A673 (cell line): ENCODE data around the gene PIGQ. TPM values are rescaled to one million over a fixed set of nuclear protein-coding genes. Genes with fewer than 3 reads are reported as not detected.
A peak's percentile ranks its signal among the peaks of the same experiment; 100 is the strongest.

Source experiments
- BruUV-seq: library from RNA; stranded (reverse); fragments of 400-500 nt; replicated peaks from 2 replicates; lab custom pipeline; 2021; lab: Mats Ljungman, UMichigan
- CTCF ChIA-PET: fragments of 300-600 bp; sonication (Branson Sonifier 250); formaldehyde crosslinking; loops from one replicate; lab custom pipeline; 2022; ENCODE audit warnings: antibody characterized with exemption; lab: Charles Lee
- POLR2A ChIA-PET: fragments of 300-600 bp; sonication (Branson Sonifier 250); formaldehyde crosslinking; loops from one replicate; lab custom pipeline; 2022; ENCODE audit warnings: antibody characterized with exemption; ENCODE audit not compliant: low non-redundant PET; lab: Charles Lee
- DNase-seq: peaks from one replicate; pipeline ENCODE4 v3.0.0-alpha.2; 2015; ENCODE audit warnings: low spot score
- H3K27ac ChIP-seq: fragments of 200-600 bp; sonication (generic); 2 replicates; pipeline ENCODE4 v1.5.1; 2016; ENCODE audit warnings: mixed run types, low read depth, mild to moderate bottlenecking, mixed read lengths, antibody characterized with exemption, low read length; ENCODE audit not compliant: poor library complexity, severe bottlenecking
- H3K27me3 ChIP-seq: fragments of 200-600 bp; sonication (generic); replicated peaks from 2 replicates; pipeline ENCODE4 v1.6.1; 2017; ENCODE audit warnings: mixed run types, low read depth, mild to moderate bottlenecking, mixed read lengths, antibody characterized with exemption, low read length; ENCODE audit not compliant: insufficient read depth, poor library complexity
- H3K36me3 ChIP-seq: fragments of 200-600 bp; sonication (generic); 2 replicates; pipeline ENCODE4 v1.6.1; 2016; ENCODE audit warnings: mixed run types, mild to moderate bottlenecking, mixed read lengths, antibody characterized with exemption, low read length; ENCODE audit not compliant: insufficient read depth, poor library complexity, severe bottlenecking
- H3K4me1 ChIP-seq: fragments of 200-600 bp; sonication (generic); 2 replicates; pipeline ENCODE4 v1.6.1; 2017; ENCODE audit warnings: mixed run types, mild to moderate bottlenecking, mixed read lengths, antibody characterized with exemption, low read length; ENCODE audit not compliant: insufficient read depth, poor library complexity, severe bottlenecking
- H3K4me3 ChIP-seq: fragments of 200-600 bp; sonication (generic); 2 replicates; pipeline ENCODE4 v1.5.1; 2016; ENCODE audit warnings: low read depth, mixed run types, mild to moderate bottlenecking, mixed read lengths, low read length; ENCODE audit not compliant: poor library complexity, severe bottlenecking
- H3K9me3 ChIP-seq: fragments of 200-600 bp; sonication (generic); 2 replicates; pipeline ENCODE4 v1.6.1; 2016; ENCODE audit warnings: mixed run types, low read depth, mild to moderate bottlenecking, mixed read lengths, antibody characterized with exemption, low read length; ENCODE audit not compliant: poor library complexity, severe bottlenecking
- EZH2 ChIP-seq: fragments of 200-600 bp; sonication (generic); IDR thresholded peaks from 2 replicates; pipeline ENCODE4 v1.6.1; 2017; ENCODE audit warnings: borderline replicate concordance, low read depth, mild to moderate bottlenecking, mixed read lengths, antibody characterized with exemption, low read length; ENCODE audit not compliant: poor library complexity, severe bottlenecking
- intact Hi-C: fragments of 100-400 bp; cut with micrococcal nuclease; formaldehyde crosslinking; loops from one replicate; pipeline ENCODE4 v1.10.0; 2022; ENCODE audit not compliant: unreplicated experiment
- total RNA-seq: library from RNA; stranded (reverse); gene quantifications from 2 replicates; pipeline ENCODE4 v1.2.3, GENCODE V29; 2021
- TF ChIP-seq, protein P1 (sequence below): fragments of 300-800, 200-600 bp; sonication (generic); conservative IDR thresholded peaks from 2 replicates; pipeline ENCODE4 v1.5.1; 2017; ENCODE audit warnings: low read depth, mild to moderate bottlenecking, antibody characterized with exemption, low read length, moderate library complexity, mixed read lengths

The PIGQ gene
- total RNA-seq, 1 experiment from 2014 or later = 59.4 TPM

DNA sequence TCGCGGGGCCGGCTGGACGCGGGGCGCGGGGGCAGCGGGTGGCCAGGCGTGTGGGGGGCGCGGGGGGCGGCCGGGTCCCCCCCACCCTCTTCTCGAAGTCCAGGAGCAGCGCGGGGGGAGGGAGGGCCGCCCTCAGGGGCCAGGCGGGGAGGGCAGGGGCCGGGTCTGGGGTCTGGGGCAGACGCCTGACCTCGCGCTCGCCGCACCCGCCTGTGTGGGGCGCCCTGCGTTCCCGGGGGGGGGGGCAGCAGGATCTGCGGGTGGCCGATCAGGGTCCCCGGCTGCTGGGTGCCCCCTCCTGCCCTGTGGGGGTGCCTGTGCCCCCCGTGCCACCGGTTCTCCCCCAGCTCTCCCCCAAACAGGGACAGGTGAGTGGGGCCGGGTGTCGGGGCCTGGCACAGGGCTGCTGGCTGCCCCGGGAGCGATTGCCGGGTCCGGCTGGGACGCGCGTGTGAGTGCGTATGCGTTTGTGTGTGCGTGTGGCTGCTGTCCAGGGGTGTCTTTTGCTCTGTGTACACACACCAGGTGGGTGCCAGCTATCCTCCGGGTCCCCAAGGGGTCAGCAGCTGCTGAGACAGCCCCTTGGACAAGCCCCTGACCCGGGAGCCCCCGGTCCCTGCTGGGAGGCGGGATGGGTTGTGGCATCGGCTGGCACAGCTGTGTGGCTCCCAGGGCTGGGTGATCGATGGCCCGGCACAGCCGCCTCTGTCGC, 8.9 kb upstream of the PIGQ start:
- BruUV-seq = no TSS peak

DNA sequence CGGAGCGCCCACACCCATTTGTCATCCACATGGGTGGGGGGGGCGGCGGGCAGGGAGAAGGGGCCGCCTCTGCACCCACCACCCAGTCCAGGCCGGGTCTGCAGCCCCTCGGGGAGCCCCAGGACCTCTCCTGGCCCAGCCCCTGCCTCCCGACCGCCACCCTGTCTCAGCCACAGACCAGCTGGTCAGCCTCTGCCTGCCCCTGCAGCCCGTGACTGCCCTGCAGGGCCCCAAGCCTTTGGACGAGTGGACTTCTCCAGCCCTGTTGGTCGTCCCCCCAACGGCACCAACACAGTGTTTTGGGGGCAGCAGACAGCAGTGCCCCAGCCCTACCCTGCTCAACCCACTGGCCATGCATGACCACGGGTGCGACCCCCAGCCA, 8.4 kb upstream of the PIGQ start:
- no TSS peak for BruUV-seq
- TF ChIP-seq EZH2 = no peak
- TF ChIP-seq, protein P1, sequence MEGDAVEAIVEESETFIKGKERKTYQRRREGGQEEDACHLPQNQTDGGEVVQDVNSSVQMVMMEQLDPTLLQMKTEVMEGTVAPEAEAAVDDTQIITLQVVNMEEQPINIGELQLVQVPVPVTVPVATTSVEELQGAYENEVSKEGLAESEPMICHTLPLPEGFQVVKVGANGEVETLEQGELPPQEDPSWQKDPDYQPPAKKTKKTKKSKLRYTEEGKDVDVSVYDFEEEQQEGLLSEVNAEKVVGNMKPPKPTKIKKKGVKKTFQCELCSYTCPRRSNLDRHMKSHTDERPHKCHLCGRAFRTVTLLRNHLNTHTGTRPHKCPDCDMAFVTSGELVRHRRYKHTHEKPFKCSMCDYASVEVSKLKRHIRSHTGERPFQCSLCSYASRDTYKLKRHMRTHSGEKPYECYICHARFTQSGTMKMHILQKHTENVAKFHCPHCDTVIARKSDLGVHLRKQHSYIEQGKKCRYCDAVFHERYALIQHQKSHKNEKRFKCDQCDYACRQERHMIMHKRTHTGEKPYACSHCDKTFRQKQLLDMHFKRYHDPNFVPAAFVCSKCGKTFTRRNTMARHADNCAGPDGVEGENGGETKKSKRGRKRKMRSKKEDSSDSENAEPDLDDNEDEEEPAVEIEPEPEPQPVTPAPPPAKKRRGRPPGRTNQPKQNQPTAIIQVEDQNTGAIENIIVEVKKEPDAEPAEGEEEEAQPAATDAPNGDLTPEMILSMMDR = no peak
- intact Hi-C loops = no loop called here
- ChIA-PET POLR2A (no interaction called here), CTCF (no interaction called here)
- Histone ChIP-seq H3K4me1 (peaks cover 3% of the 10 kb centered on the region), H3K36me3 (no peaks in the 10 kb centered on the region), H3K27me3 (peaks cover 45% of the 10 kb centered on the region), H3K4me3 (no peak overlapping the region), H3K9me3 (no peaks in the 10 kb centered on the region), H3K27ac (no peak overlapping the region)
- no peak for DNase-seq

More for the DNA sequence above, 8.9 kb upstream of the PIGQ start:
- H3K36me3 ChIP-seq = no peaks in the 10 kb centered on the region
- TF ChIP-seq, protein P1 = no peak
- peak; percentile 93 for TF ChIP-seq EZH2
- DNase-seq = no peak
- ChIA-PET POLR2A (no interaction called here), CTCF (no interaction called here)
- H3K27me3 ChIP-seq = peaks cover 45% of the 10 kb centered on the region
- H3K9me3 ChIP-seq = no peaks in the 10 kb centered on the region
- no peak overlapping the region for H3K27ac ChIP-seq
- no peaks in the 10 kb centered on the region for H3K4me1 ChIP-seq
- intact Hi-C loops = no loop called here
- no peak overlapping the region for H3K4me3 ChIP-seq

DNA sequence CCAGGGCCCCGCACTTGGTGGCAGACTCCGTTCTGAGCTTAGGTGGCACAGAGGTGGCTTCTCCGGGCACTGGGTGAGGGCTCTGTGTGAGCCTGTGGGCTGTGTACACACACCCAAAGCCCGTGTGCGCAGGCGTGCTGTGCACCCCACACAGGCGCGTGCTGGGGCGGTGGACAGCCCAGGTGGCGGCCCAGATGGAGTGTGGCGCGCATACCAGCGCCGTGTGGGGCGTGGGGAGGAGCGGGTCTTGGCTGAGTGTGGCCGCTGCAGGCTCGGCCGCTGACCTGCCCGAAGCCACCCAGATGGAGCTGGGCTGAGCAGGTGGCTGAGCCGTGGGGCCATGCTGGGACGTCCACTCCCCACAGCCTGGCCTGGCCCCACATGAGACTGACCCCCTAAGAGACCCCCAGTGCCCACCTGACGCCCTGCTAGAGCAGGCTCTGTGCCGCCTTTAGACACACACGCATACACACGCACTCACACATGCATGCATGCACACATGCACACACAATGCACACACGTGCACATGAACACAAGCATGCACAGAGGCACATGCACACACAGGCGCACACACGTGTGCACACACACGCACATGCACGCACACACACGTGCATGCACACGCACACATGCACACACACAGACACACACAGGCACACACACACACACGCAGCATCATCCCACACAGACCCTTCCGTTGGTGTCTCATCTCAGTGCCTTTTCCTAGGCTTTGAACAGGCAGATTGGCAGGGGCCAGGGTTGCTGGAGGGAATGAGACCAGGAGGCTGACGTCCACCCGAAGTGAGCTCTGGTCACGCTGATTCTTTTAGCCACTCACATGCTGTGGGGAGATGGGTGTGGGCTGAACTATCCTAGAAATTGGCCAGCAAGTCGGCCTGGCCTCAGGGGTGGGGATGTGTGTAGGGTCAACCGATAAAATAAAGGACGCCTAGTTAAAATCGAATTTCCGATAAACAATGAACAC, 7.5 kb upstream of the PIGQ start:
- ChIA-PET POLR2A (no interaction called here), CTCF (no interaction called here)
- Histone ChIP-seq H3K9me3 (no peaks in the 10 kb centered on the region), H3K36me3 (no peaks in the 10 kb centered on the region), H3K27me3 (peaks cover 45% of the 10 kb centered on the region), H3K4me3 (no peak overlapping the region), H3K27ac (no peak overlapping the region), H3K4me1 (peaks cover 11% of the 10 kb centered on the region)
- TF ChIP-seq, protein P1 = no peak
- no peak for TF ChIP-seq EZH2
- DNase-seq = no peak
- intact Hi-C loops = no loop called here
- no TSS peak for BruUV-seq
